T-helper 2 cell treated with Interferon-gamma antibody and Interleukin-4, amounts not matched to agents 100 ng/mL and 5 ng/mL, for 36 hours (primary cell): ENCODE results near the gene PANX2. TPM values are rescaled to one million over a fixed set of nuclear protein-coding genes. Genes with fewer than 3 reads are reported as not detected.
"Not testable (repeated sequence)": the region's sequence is repeated elsewhere in the genome, so short reads cannot be mapped to it uniquely, and the experiment has no call there.

Experiments used
- intact Hi-C: fragments of 100-400 bp; cut with micrococcal nuclease; formaldehyde crosslinking; loops from one replicate; pipeline ENCODE4 v1.15.1; 2023
- total RNA-seq: library from RNA; stranded (reverse); gene quantifications from 2 replicates; pipeline ENCODE4 v1.2.3, GENCODE V29; 2022

Gene PANX2
- total RNA-seq, 1 donor from 2014 or later: 0.34 TPM

DNA sequence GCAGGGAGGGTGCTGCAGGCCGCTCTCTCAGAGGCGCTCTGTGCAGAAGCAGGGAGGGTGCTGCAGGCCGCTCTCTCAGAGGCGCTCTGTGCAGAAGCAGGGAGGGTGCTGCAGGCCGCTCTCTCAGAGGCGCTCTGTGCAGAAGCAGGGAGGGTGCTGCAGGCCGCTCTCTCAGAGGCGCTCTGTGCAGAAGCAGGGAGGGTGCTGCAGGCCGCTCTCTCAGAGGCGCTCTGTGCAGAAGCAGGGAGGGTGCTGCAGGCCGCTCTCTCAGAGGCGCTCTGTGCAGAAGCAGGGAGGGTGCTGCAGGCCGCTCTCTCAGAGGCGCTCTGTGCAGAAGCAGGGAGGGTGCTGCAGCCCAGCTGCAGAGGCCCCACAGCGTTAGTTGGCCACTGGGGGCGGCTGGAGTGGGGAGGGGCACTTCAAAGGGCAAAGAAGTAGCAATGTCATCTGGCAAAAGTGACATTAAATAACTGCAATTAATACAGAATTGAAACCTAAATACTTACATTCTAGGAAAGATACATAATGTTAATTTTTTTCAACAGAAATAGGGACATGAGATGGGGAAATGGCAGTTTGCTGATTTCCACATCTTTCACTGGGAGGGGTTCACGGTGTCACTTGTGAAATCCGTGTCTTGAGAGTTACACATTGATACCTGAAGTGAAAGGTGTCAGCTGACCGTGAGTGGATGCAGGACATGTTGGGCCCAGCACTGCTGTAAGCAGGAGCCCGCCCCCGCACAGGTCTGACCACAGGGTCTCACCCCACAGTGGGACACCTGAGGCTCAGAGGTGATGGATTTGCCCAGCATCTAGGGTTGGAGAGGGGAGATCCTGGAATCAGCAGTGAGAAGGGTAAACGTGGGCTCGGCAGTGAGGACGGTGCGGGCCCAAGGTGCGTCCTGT lies 23.0 kb upstream of the PANX2 start:
- intact Hi-C loops: not testable (repeated sequence)

DNA sequence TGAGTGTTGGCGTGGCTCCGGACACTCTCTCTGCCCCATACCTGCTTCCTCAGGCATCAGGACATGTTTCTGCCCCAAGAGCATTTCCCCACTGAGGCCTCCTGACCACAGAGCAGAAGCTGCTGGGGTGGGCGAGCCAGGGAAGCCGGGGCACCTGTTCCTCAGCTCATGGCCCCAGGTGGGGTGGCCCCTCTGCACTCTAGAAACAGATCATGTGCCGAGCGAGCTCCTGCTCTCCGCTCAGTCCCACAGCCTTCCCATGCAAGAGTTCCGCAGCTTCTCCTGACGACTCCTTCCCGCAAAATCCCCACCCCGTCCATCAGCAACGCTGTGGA lies 22.4 kb upstream of the PANX2 start:
- intact Hi-C loops: no loop called here

- intact Hi-C loops: loop anchor here (1.0 kb wide), 2 partner anchors 42 to 61 kb away; no protein-coding TSS in a partner anchor
These were observed 21.4 kb upstream of the PANX2 start for GRCh38 chr22:50148991-50149721.

GRCh38 chr22:50150161-50151129 lies 20.1 kb upstream of the PANX2 start:
- intact Hi-C loops: no loop called here

- intact Hi-C loops: no loop called here
These were observed 18.7 kb upstream of the PANX2 start for GRCh38 chr22:50151571-50152537.

DNA sequence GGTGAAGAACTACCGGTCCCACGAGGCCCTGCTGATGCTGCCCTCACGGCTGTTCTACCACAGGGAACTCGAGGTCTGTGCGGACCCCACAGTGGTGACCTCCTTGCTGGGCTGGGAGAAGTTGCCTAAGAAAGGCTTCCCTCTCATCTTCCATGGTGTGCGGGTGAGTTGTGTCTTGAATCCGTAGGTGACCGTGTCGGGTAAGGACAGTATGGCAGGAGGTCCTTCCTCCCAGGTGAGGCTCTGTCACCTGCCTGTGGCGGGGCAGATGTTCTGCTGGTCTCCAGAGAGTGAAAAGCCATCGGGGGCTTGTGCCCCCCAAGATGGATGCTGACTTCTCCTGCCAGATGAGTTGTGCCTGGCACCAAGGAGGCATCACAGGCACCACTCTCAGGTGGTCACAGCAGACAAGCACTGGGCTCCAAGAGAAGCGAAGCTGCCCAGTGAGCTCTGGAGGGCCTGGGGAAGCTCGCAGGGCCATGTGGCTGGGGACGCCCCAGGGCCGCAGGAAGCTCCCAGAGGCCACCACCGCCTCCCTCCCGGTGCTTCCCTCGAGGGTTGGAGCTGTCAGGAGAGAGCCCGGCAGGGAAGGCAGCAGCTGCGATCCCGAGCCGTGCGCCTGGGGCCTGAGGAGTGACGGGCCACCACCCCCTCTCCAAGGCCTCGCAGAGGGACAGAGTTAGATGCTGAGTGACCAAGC lies 17.3 kb upstream of the PANX2 start:
- intact Hi-C loops: no loop called here

DNA sequence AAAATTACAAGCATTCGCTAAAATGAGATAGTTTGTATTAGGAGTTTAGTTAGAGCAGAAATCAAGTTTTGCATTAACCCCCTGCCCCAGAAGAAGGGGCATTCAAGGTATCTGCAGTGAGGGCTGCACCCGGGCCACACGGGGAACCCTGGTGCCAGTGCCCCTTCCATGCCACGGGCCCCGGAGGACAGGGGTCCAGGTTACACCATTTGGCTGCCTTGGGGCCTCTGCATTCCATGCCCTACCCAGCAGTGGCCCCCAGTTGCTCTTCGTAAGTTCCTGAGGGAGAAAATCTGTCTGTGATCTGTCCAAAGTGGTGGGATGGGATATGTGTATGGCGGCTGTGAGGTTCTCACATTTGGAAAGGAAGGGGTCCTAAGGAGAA lies 16.8 kb upstream of the PANX2 start:
- intact Hi-C loops: no loop called here

GRCh38 chr22:50157709-50158375 lies 12.7 kb upstream of the PANX2 start:
- intact Hi-C loops: no loop called here

DNA sequence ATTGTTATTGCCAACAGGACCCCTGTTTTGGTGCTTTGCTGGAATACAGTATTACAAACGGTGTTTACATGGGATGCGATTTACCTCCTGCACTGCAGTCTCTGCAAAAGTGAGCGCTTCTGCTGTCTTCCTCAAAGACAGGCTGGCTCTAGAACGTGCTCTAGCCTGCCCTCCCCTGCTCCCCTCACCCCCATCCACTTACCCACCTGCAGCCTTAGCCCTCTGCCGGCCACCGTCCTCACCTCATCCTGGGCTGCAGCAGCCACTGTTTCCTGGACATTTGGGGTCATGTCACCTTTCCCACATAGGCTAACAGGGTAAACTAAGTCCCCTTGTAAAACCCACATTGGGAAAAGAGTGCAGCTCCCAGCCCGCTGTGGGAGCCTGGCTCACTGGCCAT lies 9.6 kb upstream of the PANX2 start:
- intact Hi-C loops: no loop called here

GRCh38 chr22:50161508-50162390 lies 8.8 kb upstream of the PANX2 start:
- intact Hi-C loops: no loop called here

DNA sequence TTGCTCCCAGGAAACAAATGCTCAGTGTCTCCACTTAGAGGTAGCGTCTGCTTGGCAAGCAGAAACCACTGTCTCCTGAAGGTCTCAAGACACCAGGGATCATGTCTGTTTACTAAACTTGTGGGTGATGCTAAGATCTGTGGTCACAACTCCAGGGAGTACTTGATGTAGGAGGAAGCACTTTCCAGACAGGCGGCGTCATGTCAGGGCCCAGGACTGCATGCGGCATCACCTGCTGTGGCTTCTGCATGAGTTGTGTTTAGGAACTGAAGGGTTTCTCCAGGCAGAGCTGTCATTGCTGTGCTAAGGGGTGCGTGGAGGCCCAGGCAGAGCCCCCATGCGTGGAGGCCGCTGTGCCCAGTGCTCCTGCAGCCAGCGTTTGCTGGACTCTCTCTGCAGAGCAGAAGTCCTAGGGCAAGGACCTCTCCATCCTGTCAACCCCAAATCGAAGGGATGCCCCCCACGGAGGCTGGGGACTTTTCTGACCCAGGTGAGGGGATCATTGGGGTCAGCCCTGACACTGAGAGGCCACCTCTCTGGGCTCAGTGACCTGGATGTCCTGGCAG lies 8.1 kb upstream of the PANX2 start:
- intact Hi-C loops: no loop called here

DNA sequence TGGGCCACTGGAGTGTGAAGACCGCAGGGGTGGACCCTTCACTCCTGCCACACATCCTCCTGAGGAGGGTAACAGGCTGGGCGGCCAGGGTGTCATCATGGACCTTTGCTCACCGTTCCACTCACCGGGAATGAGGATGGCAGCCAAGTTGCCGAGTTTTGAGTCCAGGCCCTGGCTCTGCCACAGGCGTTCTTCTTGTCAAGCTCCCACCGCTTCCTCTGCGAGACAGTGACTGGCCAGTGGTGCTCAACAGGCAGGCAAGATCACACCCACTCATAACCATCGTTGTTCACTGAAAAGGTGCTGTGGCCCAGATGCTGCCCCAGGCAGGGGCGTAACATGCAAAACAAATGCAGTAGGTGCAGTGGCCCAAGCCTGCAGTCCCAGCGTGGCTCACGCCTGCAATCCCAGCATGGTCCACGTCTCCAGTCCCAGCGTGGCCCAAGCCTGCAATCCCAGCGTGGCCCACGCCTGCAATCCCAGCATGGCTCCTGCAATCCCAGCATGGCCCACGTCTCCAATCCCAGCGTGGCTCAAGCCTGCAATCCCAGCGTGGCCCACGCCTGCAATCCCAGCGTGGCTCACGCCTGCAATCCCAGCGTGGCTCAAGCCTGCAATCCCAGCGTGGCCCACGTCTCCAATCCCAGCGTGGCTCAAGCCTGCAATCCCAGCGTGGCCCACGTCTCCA lies 5.0 kb upstream of the PANX2 start:
- intact Hi-C loops: no loop called here

GRCh38 chr22:50167689-50168489 lies 2.6 kb upstream of the PANX2 start:
- intact Hi-C loops: no loop called here

DNA sequence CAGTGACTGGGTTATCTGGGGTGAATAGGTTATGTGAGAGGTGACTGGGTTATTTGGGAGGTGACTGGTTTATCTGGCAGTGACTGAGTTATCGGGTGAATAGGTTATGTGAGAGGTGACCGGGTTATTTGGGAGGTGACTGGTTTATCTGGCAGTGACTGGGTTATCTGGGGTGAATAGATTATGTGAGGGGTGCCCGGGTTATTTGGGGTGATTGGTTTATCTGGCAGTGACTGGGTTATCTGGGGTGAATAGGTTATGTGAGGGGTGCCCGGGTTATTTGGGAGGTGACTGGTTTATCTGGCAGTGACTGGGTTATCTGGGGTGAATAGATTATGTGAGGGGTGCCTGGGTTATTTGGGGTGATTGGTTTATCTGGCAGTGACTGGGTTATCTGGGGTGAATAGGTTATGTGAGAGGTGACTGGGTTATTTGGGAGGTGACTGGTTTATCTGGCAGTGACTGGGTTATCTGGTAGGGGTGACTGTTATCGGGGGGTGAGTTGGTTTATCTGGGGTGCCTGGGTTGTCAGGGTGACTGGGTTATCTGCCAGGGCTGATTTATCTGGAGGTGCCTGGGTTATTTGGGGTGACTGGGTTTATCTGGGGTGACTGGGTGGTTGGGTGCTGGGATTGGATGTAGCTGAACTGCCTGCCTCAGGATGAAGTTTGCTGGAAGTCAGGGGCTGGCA lies 1.9 kb upstream of the PANX2 start:
- intact Hi-C loops: not testable (repeated sequence)

GRCh38 chr22:50169181-50169759 lies 1.3 kb upstream of the PANX2 start:
- intact Hi-C loops: no loop called here
